Type B pancreatic cell (in vitro differentiated cells): ENCODE measurements around the gene MTG2. TPM values are rescaled to one million over a fixed set of nuclear protein-coding genes. Genes with fewer than 3 reads are reported as not detected.

Source experiments
- DNase-seq: peaks from one replicate; pipeline ENCODE4 v3.0.0; 2021; ENCODE audit warnings: mixed read lengths; ENCODE audit not compliant: unreplicated experiment; ENCODE audit errors: extremely low spot score
- H3K27ac Mint-ChIP-seq: 2 replicates; pipeline ENCODE4 v1.8.0; 2021; ENCODE audit warnings: mild to moderate bottlenecking, mixed read lengths
- H3K27me3 Mint-ChIP-seq: 2 replicates; pipeline ENCODE4 v1.8.0; 2021; ENCODE audit warnings: mixed read lengths
- H3K36me3 Mint-ChIP-seq: 2 replicates; pipeline ENCODE4 v1.8.0; 2021; ENCODE audit warnings: mixed read lengths
- H3K4me1 Mint-ChIP-seq: one replicate; pipeline ENCODE4 v1.8.0; 2021; ENCODE audit warnings: mixed read lengths; ENCODE audit not compliant: unreplicated experiment
- H3K4me3 Mint-ChIP-seq: 2 replicates; pipeline ENCODE4 v1.8.0; 2021; ENCODE audit warnings: mild to moderate bottlenecking, mixed read lengths
- H3K9me3 Mint-ChIP-seq: 2 replicates; pipeline ENCODE4 v1.8.0; 2021; ENCODE audit warnings: mixed read lengths
- long read RNA-seq: library from polyadenylated mRNA; unstranded; transcript quantifications from one replicate; pipeline ENCODE4 v2.0.0, GENCODE V29; 2020
- total RNA-seq: library from RNA; stranded (reverse); gene quantifications from 2 replicates; pipeline ENCODE4 v1.2.1, GENCODE V29; 2021; ENCODE audit warnings: low replicate concordance
- TF ChIP-seq, protein P1 (sequence below): fragments of 200-600 bp; sonication (generic); conservative IDR thresholded peaks from 2 replicates; pipeline ENCODE4 v1.5.0; 2021; ENCODE audit warnings: antibody characterized with exemption, mild to moderate bottlenecking

Gene MTG2, protein sequence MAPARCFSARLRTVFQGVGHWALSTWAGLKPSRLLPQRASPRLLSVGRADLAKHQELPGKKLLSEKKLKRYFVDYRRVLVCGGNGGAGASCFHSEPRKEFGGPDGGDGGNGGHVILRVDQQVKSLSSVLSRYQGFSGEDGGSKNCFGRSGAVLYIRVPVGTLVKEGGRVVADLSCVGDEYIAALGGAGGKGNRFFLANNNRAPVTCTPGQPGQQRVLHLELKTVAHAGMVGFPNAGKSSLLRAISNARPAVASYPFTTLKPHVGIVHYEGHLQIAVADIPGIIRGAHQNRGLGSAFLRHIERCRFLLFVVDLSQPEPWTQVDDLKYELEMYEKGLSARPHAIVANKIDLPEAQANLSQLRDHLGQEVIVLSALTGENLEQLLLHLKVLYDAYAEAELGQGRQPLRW
- 35.6 and 37.4 TPM in 2 replicates for total RNA-seq
- long read RNA-seq, transcript MTG2-201 (7 exons, 2,929 nt), result major isoform, 17 of 41 reads
- long read RNA-seq, partial matches to known transcripts, result 9 of 41 reads
- long read RNA-seq, other reads (novel, unspliced or antisense), result 14 of 41 reads

DNA sequence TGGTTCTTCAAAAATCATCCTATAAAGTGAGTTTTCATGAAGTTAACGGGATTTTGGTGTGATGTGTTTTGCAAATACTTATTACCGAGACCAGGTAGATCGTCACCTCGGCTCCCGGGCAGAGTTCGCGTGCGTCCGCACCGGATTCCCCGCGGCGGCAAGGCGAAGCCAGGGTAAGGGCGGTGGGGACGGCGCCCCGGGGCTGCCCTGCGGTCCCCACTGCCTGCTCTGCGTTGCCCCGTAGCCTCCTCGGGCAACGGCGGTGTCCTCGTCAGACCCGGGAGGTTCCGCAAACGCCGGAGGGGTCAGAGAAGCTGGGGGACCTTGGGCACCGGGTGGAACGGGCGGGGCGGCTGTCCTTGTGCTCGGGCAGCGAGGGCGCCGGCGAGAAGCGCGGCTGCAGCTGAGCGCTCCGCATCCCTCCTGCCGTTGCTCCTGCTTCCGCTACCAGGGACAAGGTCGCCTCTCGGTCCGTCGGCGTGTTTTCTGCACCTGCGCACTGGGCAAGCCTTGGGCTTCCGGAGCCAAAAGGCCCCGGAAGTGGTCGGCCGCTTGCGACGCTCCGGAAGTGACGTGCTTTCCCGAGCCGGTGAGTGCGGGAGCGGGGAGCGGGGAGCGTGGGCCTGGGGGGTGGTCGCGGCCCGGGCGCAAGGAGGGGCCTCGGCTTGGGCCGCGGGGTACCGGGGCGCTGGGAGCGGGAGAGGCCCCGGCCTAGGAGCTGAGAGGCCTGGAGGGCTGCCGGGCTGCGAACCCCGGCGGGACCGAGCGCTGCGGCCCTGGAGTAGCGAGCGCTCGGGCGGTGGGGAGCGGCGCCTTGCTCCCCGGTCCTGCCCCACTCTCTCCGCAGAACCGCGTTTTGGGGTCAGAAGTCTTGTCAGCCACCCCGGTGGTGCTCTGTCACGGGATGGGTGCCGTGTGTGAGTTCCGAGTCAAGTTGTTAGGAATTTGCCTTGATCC is at the start of gene MTG2:
TSS of gene MTG2 (plus strand) at position 560 of the 957 bp plus-strand sequence. CDS start 10,393 bp downstream, outside the sequence.
- peak; percentile 93 for DNase-seq
- TF ChIP-seq, protein P1, sequence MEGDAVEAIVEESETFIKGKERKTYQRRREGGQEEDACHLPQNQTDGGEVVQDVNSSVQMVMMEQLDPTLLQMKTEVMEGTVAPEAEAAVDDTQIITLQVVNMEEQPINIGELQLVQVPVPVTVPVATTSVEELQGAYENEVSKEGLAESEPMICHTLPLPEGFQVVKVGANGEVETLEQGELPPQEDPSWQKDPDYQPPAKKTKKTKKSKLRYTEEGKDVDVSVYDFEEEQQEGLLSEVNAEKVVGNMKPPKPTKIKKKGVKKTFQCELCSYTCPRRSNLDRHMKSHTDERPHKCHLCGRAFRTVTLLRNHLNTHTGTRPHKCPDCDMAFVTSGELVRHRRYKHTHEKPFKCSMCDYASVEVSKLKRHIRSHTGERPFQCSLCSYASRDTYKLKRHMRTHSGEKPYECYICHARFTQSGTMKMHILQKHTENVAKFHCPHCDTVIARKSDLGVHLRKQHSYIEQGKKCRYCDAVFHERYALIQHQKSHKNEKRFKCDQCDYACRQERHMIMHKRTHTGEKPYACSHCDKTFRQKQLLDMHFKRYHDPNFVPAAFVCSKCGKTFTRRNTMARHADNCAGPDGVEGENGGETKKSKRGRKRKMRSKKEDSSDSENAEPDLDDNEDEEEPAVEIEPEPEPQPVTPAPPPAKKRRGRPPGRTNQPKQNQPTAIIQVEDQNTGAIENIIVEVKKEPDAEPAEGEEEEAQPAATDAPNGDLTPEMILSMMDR, result no peak
- Mint-ChIP-seq H3K27ac (peak within 1 kb of the TSS; percentile 96), H3K4me1 (peaks cover 30% of the 10 kb centered on the region), H3K9me3 (no peaks in the 10 kb centered on the region), H3K4me3 (peak within 1 kb of the TSS; percentile 94), H3K27me3 (no peaks in the 10 kb centered on the region), H3K36me3 (no peaks in the 10 kb centered on the region)

DNA sequence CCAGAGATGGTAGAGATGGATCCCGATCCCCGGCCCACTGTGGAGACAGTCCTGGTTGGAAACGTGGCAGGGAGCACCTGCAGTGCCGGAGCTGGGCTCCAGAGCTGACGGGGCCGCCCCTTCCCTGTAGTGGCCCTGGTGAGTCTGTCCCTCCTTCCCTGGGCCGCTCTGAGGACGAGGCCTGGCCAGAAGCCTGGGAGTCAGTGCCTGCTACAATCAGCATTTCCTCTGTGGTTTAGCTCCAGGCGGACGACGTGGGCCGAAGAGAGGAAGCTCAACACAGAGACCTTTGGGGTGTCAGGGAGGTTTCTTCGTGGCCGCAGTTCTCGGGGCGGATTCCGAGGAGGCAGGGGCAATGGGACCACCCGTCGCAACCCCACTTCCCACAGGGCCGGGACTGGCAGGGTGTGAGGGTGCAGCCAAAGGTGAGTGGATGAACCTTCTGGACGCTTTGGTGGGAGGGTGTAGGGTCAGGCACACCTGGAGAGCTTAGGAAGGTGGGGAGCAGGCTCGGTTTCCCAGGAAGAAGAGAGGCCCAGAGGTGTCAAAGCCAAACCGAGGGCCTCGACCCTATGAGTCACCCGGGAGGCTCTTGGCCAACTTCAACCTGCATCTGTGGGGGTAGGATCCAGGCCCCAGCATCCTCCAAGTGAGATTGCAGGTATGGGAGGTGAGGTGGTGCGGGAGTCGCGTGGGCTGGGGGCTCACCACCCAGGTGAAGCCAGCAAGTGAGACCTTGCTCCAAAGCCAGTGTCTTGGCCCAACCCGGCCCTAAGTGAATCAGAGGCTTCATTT is 49.6 kb upstream of the MTG2 start:
- H3K9me3 Mint-ChIP-seq, result no peaks in the 10 kb centered on the region
- H3K4me3 Mint-ChIP-seq, result no peak overlapping the region
- H3K4me1 Mint-ChIP-seq, result no peaks in the 10 kb centered on the region
- no peak for DNase-seq
- H3K27ac Mint-ChIP-seq, result no peak overlapping the region
- H3K27me3 Mint-ChIP-seq, result no peaks in the 10 kb centered on the region
- TF ChIP-seq, protein P1, result no peak
- peaks cover 37% of the 10 kb centered on the region for H3K36me3 Mint-ChIP-seq

DNA sequence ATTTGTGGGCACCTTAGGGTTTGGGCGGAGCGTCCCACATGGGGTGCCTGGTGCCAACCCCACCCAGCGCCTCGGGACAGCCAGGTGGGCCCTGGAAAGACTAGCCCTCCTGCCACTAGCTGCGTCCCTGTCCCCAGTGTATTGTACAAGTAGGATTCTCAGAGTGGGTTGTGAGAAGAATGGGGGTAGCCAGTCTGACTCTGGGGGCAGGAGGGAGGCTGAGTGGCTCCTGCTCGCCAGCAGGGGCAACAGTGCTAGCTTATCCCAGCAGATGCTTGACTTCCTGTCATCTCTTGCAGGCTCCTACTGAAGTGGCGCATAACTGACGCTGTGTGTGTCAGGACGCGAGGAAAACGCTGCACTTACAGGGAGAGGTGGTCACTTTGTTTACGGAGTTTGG is 49.0 kb upstream of the MTG2 start:
- H3K36me3 Mint-ChIP-seq, result peaks cover 35% of the 10 kb centered on the region
- H3K4me1 Mint-ChIP-seq, result no peaks in the 10 kb centered on the region
- H3K9me3 Mint-ChIP-seq, result no peaks in the 10 kb centered on the region
- no peak overlapping the region for H3K27ac Mint-ChIP-seq
- DNase-seq, result no peak
- no peak overlapping the region for H3K4me3 Mint-ChIP-seq
- TF ChIP-seq, protein P1, result peak; percentile 45
- H3K27me3 Mint-ChIP-seq, result no peaks in the 10 kb centered on the region

DNA sequence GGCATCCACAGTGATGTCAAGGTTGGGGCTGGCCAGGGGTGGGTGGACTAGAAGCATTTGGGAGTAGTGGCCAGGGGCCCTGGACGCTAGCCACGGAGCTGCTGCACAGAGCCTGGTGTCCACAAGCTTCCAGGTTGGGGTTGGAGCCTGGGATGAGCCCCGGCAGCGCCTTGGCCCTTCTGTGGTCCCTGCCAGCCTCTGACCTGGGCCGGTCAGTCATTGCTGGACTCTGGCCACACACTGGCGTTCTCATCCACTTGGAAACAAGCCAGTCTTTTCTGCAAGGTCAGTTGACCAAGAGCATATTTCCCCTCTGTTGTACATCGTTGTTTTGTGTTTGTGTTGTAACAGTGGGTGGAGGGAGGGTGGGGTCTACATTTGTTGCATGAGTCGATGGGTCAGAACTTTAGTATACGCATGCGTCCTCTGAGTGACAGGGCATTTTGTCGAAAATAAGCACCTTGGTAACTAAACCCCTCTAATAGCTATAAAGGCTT is 48.0 kb upstream of the MTG2 start:
- H3K9me3 Mint-ChIP-seq, result no peaks in the 10 kb centered on the region
- no peaks in the 10 kb centered on the region for H3K27me3 Mint-ChIP-seq
- no peak for DNase-seq
- no peak overlapping the region for H3K4me3 Mint-ChIP-seq
- no peak overlapping the region for H3K27ac Mint-ChIP-seq
- TF ChIP-seq, protein P1, result no peak
- H3K4me1 Mint-ChIP-seq, result no peaks in the 10 kb centered on the region
- peaks cover 35% of the 10 kb centered on the region for H3K36me3 Mint-ChIP-seq
